ENCODE results near the gene ATAD3B.
"Not testable (repeated sequence)": the region's sequence is repeated elsewhere in the genome, so short reads cannot be mapped to it uniquely, and the experiment has no call there.

Gene ATAD3B

GRCh38 chr1:1471389-1472052 is at the start of gene ATAD3B:
ATAD3B (plus strand) TSS chr1:1471765; CDS start chr1:1471885, 120 bp downstream.
- peak; percentile 68 to 78 for DNase-seq

- DNase-seq, result no peak
These were observed 49.6 kb upstream of the ATAD3B start for GRCh38 chr1:1421907-1422464.

- no peak for DNase-seq
These were observed 48.9 kb upstream of the ATAD3B start for GRCh38 chr1:1422465-1423244.

GRCh38 chr1:1423245-1423597 is 48.3 kb upstream of the ATAD3B start:
- DNase-seq, result no peak

- DNase-seq, result no peak
These were observed 46.9 kb upstream of the ATAD3B start for GRCh38 chr1:1424707-1425106.

GRCh38 chr1:1425426-1425752 is 46.2 kb upstream of the ATAD3B start:
- no peak for DNase-seq

- no peak for DNase-seq
These were observed 45.6 kb upstream of the ATAD3B start for GRCh38 chr1:1425753-1426495.

- DNase-seq, result no peak
These were observed 45.0 kb upstream of the ATAD3B start for GRCh38 chr1:1426496-1427105.

GRCh38 chr1:1427106-1427819 is 44.3 kb upstream of the ATAD3B start:
- no peak for DNase-seq

GRCh38 chr1:1427820-1428148 is 43.8 kb upstream of the ATAD3B start:
- no peak for DNase-seq

GRCh38 chr1:1428174-1428573 is 43.4 kb upstream of the ATAD3B start:
- no peak for DNase-seq

- not testable (repeated sequence) for DNase-seq
These were observed 42.6 kb upstream of the ATAD3B start for GRCh38 chr1:1428967-1429366.

- no peak for DNase-seq
These were observed 41.9 kb upstream of the ATAD3B start for GRCh38 chr1:1429671-1430073.

- DNase-seq, result no peak
These were observed 41.2 kb upstream of the ATAD3B start for GRCh38 chr1:1430114-1430982.

GRCh38 chr1:1430992-1431844 is 40.3 kb upstream of the ATAD3B start:
- DNase-seq, result no peak

- no peak for DNase-seq
These were observed 39.7 kb upstream of the ATAD3B start for GRCh38 chr1:1431845-1432273.

GRCh38 chr1:1432274-1432950 is 39.2 kb upstream of the ATAD3B start:
- no peak for DNase-seq

- DNase-seq, result no peak
These were observed 38.4 kb upstream of the ATAD3B start for GRCh38 chr1:1432951-1433803.

GRCh38 chr1:1433804-1434130 is 37.8 kb upstream of the ATAD3B start:
- peak; percentile 33 to 38 for DNase-seq

Data from bone marrow (tissue), 2 donors.